HEK293 (cell line): Measurements from ENCODE around the gene IGSF9B.

Experiments used
- BCL11A ChIP-seq: fragments of 450-650 bp; formaldehyde crosslinking; IDR thresholded peaks from 2 replicates; pipeline ENCODE4 v1.5.1; 2016; ENCODE audit warnings: low read depth, missing biosample characterization, missing genetic modification characterization
- CTCF ChIP-seq: fragments of 450-650 bp; formaldehyde crosslinking; IDR thresholded peaks from 2 replicates; pipeline ENCODE4 v1.5.1; 2016; ENCODE audit warnings: missing biosample characterization, missing genetic modification characterization
- GFI1B ChIP-seq: fragments of 450-650 bp; formaldehyde crosslinking; IDR thresholded peaks from 2 replicates; pipeline ENCODE4 v1.5.1; 2016; ENCODE audit warnings: missing biosample characterization, missing genetic modification characterization
- KLF1 ChIP-seq: fragments of 450-650 bp; formaldehyde crosslinking; IDR thresholded peaks from 2 replicates; pipeline ENCODE4 v1.5.1; 2016; ENCODE audit warnings: missing biosample characterization, missing genetic modification characterization
- PRDM4 ChIP-seq: fragments of 450-650 bp; formaldehyde crosslinking; IDR thresholded peaks from 2 replicates; pipeline ENCODE4 v1.5.1; 2017; ENCODE audit warnings: missing biosample characterization, missing genetic modification characterization
- YY1 ChIP-seq: fragments of 450-650 bp; formaldehyde crosslinking; IDR thresholded peaks from 2 replicates; pipeline ENCODE4 v1.5.1; 2018; ENCODE audit warnings: missing biosample characterization, missing genetic modification characterization
- ZBTB20 ChIP-seq: fragments of 450-650 bp; formaldehyde crosslinking; IDR thresholded peaks from 2 replicates; pipeline ENCODE4 v1.5.1; 2016; ENCODE audit warnings: missing biosample characterization, missing genetic modification characterization
- ZBTB7A ChIP-seq: fragments of 450-650 bp; formaldehyde crosslinking; IDR thresholded peaks from 2 replicates; pipeline ENCODE4 v1.5.1; 2016; ENCODE audit warnings: low read depth, missing biosample characterization, missing genetic modification characterization
- ZIC2 ChIP-seq: fragments of 450-650 bp; formaldehyde crosslinking; IDR thresholded peaks from 2 replicates; pipeline ENCODE4 v1.5.1; 2016; ENCODE audit warnings: missing biosample characterization, missing genetic modification characterization
- ZNF114 ChIP-seq: fragments of 450-650 bp; formaldehyde crosslinking; IDR thresholded peaks from 2 replicates; pipeline ENCODE4 v1.5.0; 2017; ENCODE audit warnings: missing biosample characterization, missing genetic modification characterization
- ZNF514 ChIP-seq: fragments of 450-650 bp; formaldehyde crosslinking; IDR thresholded peaks from 2 replicates; pipeline ENCODE4 v1.5.1; 2016; ENCODE audit warnings: missing biosample characterization, missing genetic modification characterization
- ZNF76 ChIP-seq: fragments of 450-650 bp; formaldehyde crosslinking; IDR thresholded peaks from 2 replicates; pipeline ENCODE4; 2016; ENCODE audit warnings: low read depth, missing biosample characterization, missing genetic modification characterization, borderline replicate concordance
- ZSCAN5A ChIP-seq: fragments of 450-650 bp; formaldehyde crosslinking; IDR thresholded peaks from 2 replicates; pipeline ENCODE4 v1.5.1; 2016; ENCODE audit warnings: missing biosample characterization, missing genetic modification characterization
- TF ChIP-seq, protein P1 (sequence below): fragments of 450-650 bp; IDR thresholded peaks from 2 replicates; pipeline ENCODE4 v1.5.1; 2018; ENCODE audit warnings: missing biosample characterization, mild to moderate bottlenecking, missing genetic modification characterization

DNA sequence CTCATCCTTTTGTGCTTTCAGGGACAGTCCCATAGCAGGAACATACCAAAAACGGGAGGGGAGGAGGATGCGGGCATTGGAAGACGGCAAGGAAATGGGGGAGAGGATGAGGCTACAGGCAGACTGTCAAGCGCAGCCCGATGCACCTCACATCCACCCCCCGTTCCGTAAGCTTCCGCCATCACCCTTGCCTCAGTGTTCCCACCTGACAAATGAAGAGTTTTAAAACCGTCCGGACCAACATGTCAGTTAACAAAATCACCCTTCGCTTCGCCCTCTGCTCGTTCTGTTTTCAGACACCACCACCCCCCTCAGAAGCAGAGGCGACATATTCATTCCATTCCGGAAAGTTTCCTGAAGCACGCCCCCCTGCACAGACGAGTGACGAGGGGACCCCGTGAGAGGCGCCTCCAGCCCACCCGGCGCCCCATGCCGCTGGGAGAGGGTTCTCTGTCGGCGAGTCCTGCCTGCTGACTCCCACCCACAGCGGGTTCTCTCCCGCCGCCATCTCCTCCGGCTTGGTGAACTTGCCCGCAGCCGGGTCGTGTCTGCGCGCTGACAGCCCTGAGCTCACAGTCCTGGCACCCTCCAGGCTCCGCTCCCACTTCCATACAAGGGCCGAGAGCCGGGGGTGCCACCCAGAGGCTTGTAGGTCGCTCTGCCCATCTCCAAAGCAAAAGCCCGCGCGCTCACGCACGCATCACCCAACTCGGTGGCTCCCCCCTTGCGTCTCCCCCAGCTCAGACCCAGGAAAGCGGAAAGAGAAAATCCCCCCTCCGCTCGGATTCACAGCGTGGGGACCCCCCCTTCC is 1.5 kb downstream of the IGSF9B start:
- TF ChIP-seq YY1 (tag by site-specific recombination), result no peak
- TF ChIP-seq ZNF114 (tag by site-specific recombination), result no peak
- TF ChIP-seq ZBTB20 (tag by site-specific recombination), result no peak
- TF ChIP-seq CTCF (tag by site-specific recombination), result no peak
- TF ChIP-seq ZIC2 (tag by site-specific recombination), result no peak
- TF ChIP-seq BCL11A (tag by site-specific recombination), result no peak
- TF ChIP-seq PRDM4 (tag by site-specific recombination), result no peak
- TF ChIP-seq ZNF76 (tag by site-specific recombination), result no peak
- TF ChIP-seq, protein P1, sequence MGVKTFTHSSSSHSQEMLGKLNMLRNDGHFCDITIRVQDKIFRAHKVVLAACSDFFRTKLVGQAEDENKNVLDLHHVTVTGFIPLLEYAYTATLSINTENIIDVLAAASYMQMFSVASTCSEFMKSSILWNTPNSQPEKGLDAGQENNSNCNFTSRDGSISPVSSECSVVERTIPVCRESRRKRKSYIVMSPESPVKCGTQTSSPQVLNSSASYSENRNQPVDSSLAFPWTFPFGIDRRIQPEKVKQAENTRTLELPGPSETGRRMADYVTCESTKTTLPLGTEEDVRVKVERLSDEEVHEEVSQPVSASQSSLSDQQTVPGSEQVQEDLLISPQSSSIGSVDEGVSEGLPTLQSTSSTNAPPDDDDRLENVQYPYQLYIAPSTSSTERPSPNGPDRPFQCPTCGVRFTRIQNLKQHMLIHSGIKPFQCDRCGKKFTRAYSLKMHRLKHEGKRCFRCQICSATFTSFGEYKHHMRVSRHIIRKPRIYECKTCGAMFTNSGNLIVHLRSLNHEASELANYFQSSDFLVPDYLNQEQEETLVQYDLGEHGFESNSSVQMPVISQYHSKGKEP (tag by site-specific recombination), result no peak
- TF ChIP-seq KLF1, result no peak
- no peak for TF ChIP-seq ZSCAN5A
- no peak for TF ChIP-seq ZBTB7A
- TF ChIP-seq ZNF514 (tag by site-specific recombination), result no peak
- TF ChIP-seq GFI1B (tag by site-specific recombination), result no peak
